HL-60 (cell line): Measurements from ENCODE around the gene CEP44.

Source experiments
- DNase-seq, 2 experiments: peaks; one replicate each; pipeline ENCODE4 v3.0.0-alpha.2; 2010 to 2020; ENCODE audit warnings: low read depth in 1 of 2, low spot score in 1 of 2
- H3K27ac ChIP-seq: fragments of 250-450 bp; sonication (Bioruptor Pico); replicated peaks from 2 replicates; pipeline ENCODE4 v1.5.1; 2020; ENCODE audit warnings: mild to moderate bottlenecking, moderate library complexity
- H3K27me3 ChIP-seq: fragments of 250-450 bp; sonication (Bioruptor Pico); 2 replicates; pipeline ENCODE4 v1.5.1; 2021; ENCODE audit warnings: mild to moderate bottlenecking, moderate library complexity; ENCODE audit not compliant: insufficient read depth, poor library complexity, severe bottlenecking
- H3K4me3 ChIP-seq: replicated peaks from 2 replicates; pipeline ENCODE4 v1.5.1; 2011; ENCODE audit warnings: mild to moderate bottlenecking, control low read depth, low read length; ENCODE audit not compliant: insufficient read depth
- CTCF ChIP-seq: IDR thresholded peaks from one replicate; pipeline ENCODE4 v1.5.1; 2011; ENCODE audit warnings: low read length, control low read depth, inconsistent platforms; ENCODE audit not compliant: insufficient read depth
- GABPA ChIP-seq: IDR thresholded peaks from 2 replicates; pipeline ENCODE4 v1.6.1; 2012; ENCODE audit warnings: low read depth
- POLR2AphosphoS5 ChIP-seq: IDR thresholded peaks from 2 replicates; pipeline ENCODE4 v1.6.1; 2012; ENCODE audit warnings: low read depth
- REST ChIP-seq: IDR thresholded peaks from 2 replicates; pipeline ENCODE4 v1.6.1; 2012; ENCODE audit warnings: low read depth; ENCODE audit not compliant: insufficient replicate concordance
- SPI1 ChIP-seq: IDR thresholded peaks from 2 replicates; pipeline ENCODE4 v1.6.1; 2012; ENCODE audit warnings: low read depth, mild to moderate bottlenecking, borderline replicate concordance

Gene CEP44

GRCh38 chr4:174245714-174246113, 38.0 kb upstream of the CEP44 start:
- no peak for DNase-seq

GRCh38 chr4:174248407-174248806, 35.3 kb upstream of the CEP44 start:
- Histone ChIP-seq H3K27ac (no peak overlapping the region), H3K4me3 (no peak overlapping the region), H3K27me3 (no peaks in the 10 kb centered on the region)
- no peak for DNase-seq
- TF ChIP-seq CTCF = no peak
- TF ChIP-seq GABPA = no peak
- TF ChIP-seq REST = no peak
- TF ChIP-seq SPI1 = no peak
- TF ChIP-seq POLR2AphosphoS5 = no peak

More at GRCh38 chr4:174245714-174246113, 38.0 kb upstream of the CEP44 start:
- TF ChIP-seq GABPA = no peak
- no peak for TF ChIP-seq CTCF
- TF ChIP-seq POLR2AphosphoS5 = no peak
- TF ChIP-seq REST = no peak
- TF ChIP-seq SPI1 = no peak
- H3K27me3 ChIP-seq = no peaks in the 10 kb centered on the region
- no peak overlapping the region for H3K27ac ChIP-seq
- no peak overlapping the region for H3K4me3 ChIP-seq

GRCh38 chr4:174252412-174252811, 31.3 kb upstream of the CEP44 start:
- DNase-seq = no peak
- no peak overlapping the region for H3K27ac ChIP-seq
- no peak for TF ChIP-seq POLR2AphosphoS5
- TF ChIP-seq GABPA = no peak
- TF ChIP-seq CTCF = no peak
- TF ChIP-seq REST = no peak
- H3K27me3 ChIP-seq = no peaks in the 10 kb centered on the region
- no peak overlapping the region for H3K4me3 ChIP-seq
